HEK293 (cell line): ENCODE data around the gene MUC2.

Source experiments
- CTCF ChIA-PET: fragments of 350-600 bp; formaldehyde crosslinking; extraction: SDS; loops from one replicate; lab custom pipeline; 2021; ENCODE audit warnings: antibody characterized with exemption; lab: Yijun Ruan, JAX
- POLR2A ChIA-PET: fragments of 300-600 bp; formaldehyde crosslinking; extraction: SDS; loops from one replicate; lab custom pipeline; 2020; ENCODE audit warnings: antibody characterized with exemption, inconsistent platforms; lab: Yijun Ruan, JAX
- H3K27ac ChIP-seq: fragments of 200-500 bp; sonication (Bioruptor generic); 2 replicates; pipeline ENCODE4 v1.5.1; 2014; ENCODE audit warnings: low read depth, low read length, control low read depth, inconsistent platforms; ENCODE audit errors: extremely low read depth
- H3K36me3 ChIP-seq, 2 experiments: fragments of 200-500 bp in 1 of 2; sonication (Bioruptor generic) in 1 of 2; 1 replicate in 1 of 2; 2 replicates in 1 of 2; pipeline ENCODE4 v1.5.1; 2014 to 2017; ENCODE audit warnings: inconsistent platforms in 2 of 2, low read length in 2 of 2; ENCODE audit not compliant: control insufficient read depth in 2 of 2, insufficient read depth in 1 of 2
- H3K4me1 ChIP-seq: fragments of 200-500 bp; sonication (Bioruptor generic); 2 replicates; pipeline ENCODE4 v1.5.1; 2014; ENCODE audit warnings: mild to moderate bottlenecking, low read length, inconsistent platforms; ENCODE audit not compliant: control insufficient read depth, insufficient read depth
- H3K4me3 ChIP-seq: 2 replicates; pipeline ENCODE4 v1.5.1; 2011; ENCODE audit warnings: low read depth, mild to moderate bottlenecking, control low read depth, low read length, moderate library complexity
- H3K9me3 ChIP-seq: fragments of 200-500 bp; sonication (Bioruptor generic); 2 replicates; pipeline ENCODE4 v1.5.1; 2014; ENCODE audit warnings: low read depth, low read length, inconsistent platforms; ENCODE audit not compliant: control insufficient read depth, insufficient read depth
- GFI1B ChIP-seq: fragments of 450-650 bp; formaldehyde crosslinking; IDR thresholded peaks from 2 replicates; pipeline ENCODE4 v1.5.1; 2016; ENCODE audit warnings: missing biosample characterization, missing genetic modification characterization
- MZF1 ChIP-seq: fragments of 450-650 bp; formaldehyde crosslinking; IDR thresholded peaks from 2 replicates; pipeline ENCODE4 v1.5.1; 2017; ENCODE audit warnings: missing biosample characterization, missing genetic modification characterization, borderline replicate concordance
- ZBTB44 ChIP-seq: fragments of 450-650 bp; IDR thresholded peaks from 2 replicates; pipeline ENCODE4 v1.5.1; 2018; ENCODE audit warnings: missing biosample characterization, mild to moderate bottlenecking, missing genetic modification characterization
- ZBTB48 ChIP-seq: fragments of 450-650 bp; formaldehyde crosslinking; IDR thresholded peaks from 2 replicates; pipeline ENCODE4 v1.5.1; 2016; ENCODE audit warnings: missing biosample characterization, missing genetic modification characterization
- ZEB2 ChIP-seq: fragments of 450-650 bp; formaldehyde crosslinking; IDR thresholded peaks from 2 replicates; pipeline ENCODE4 v1.5.1; 2016; ENCODE audit warnings: missing biosample characterization, missing genetic modification characterization
- ZIC2 ChIP-seq: fragments of 450-650 bp; formaldehyde crosslinking; IDR thresholded peaks from 2 replicates; pipeline ENCODE4 v1.5.1; 2016; ENCODE audit warnings: missing biosample characterization, missing genetic modification characterization
- ZNF138 ChIP-seq: fragments of 450-650 bp; formaldehyde crosslinking; IDR thresholded peaks from 2 replicates; pipeline ENCODE4 v1.5.1; 2016; ENCODE audit warnings: missing biosample characterization, missing genetic modification characterization, borderline replicate concordance
- ZNF175 ChIP-seq: fragments of 450-650 bp; formaldehyde crosslinking; IDR thresholded peaks from 2 replicates; pipeline ENCODE4 v1.5.1; 2016; ENCODE audit warnings: missing biosample characterization, missing genetic modification characterization
- ZNF335 ChIP-seq: fragments of 450-650 bp; formaldehyde crosslinking; conservative IDR thresholded peaks from 2 replicates; pipeline ENCODE4 v1.5.1; 2016; ENCODE audit warnings: missing biosample characterization, missing genetic modification characterization
- ZNF654 ChIP-seq: fragments of 450-650 bp; formaldehyde crosslinking; IDR thresholded peaks from 2 replicates; pipeline ENCODE4 v1.5.1; 2016; ENCODE audit warnings: low read depth, missing biosample characterization, missing genetic modification characterization
- ZNF76 ChIP-seq: fragments of 450-650 bp; formaldehyde crosslinking; IDR thresholded peaks from 2 replicates; pipeline ENCODE4; 2016; ENCODE audit warnings: low read depth, missing biosample characterization, missing genetic modification characterization, borderline replicate concordance
- ZNF785 ChIP-seq: fragments of 450-650 bp; formaldehyde crosslinking; IDR thresholded peaks from 2 replicates; pipeline ENCODE4 v1.5.1; 2016; ENCODE audit warnings: missing biosample characterization, missing genetic modification characterization
- TF ChIP-seq, protein P1 (sequence below): fragments of 450-650 bp; formaldehyde crosslinking; IDR thresholded peaks from 2 replicates; pipeline ENCODE4 v1.5.1; 2016; ENCODE audit warnings: missing biosample characterization, missing genetic modification characterization
- TF ChIP-seq, protein P2 (sequence below): fragments of 450-650 bp; formaldehyde crosslinking; IDR thresholded peaks from 2 replicates; pipeline ENCODE4 v1.5.1; 2016; ENCODE audit warnings: missing biosample characterization, missing genetic modification characterization
- TF ChIP-seq, protein P3 (sequence below): fragments of 450-650 bp; formaldehyde crosslinking; IDR thresholded peaks from 2 replicates; pipeline ENCODE4 v1.5.1; 2017; ENCODE audit warnings: missing biosample characterization, missing genetic modification characterization
- TF ChIP-seq, protein P4 (sequence below): fragments of 450-650 bp; formaldehyde crosslinking; IDR thresholded peaks from 2 replicates; pipeline ENCODE4 v1.5.1; 2016; ENCODE audit warnings: missing biosample characterization, missing genetic modification characterization

Gene MUC2

GRCh38 chr11:1078191-1078601 is 3.5 kb downstream of the MUC2 start:
- Histone ChIP-seq H3K4me1 (no peaks in the 10 kb centered on the region), H3K9me3 (no peaks in the 10 kb centered on the region), H3K36me3 (no peaks in the 10 kb centered on the region), H3K27ac (no peak overlapping the region), H3K4me3 (no peak overlapping the region)
- POLR2A ChIA-PET = no interaction called here
- CTCF ChIA-PET = no interaction called here
- TF ChIP-seq ZNF76 (tag by site-specific recombination) (no peak), ZNF175 (tag by site-specific recombination) (no peak)
- TF ChIP-seq, protein P1, sequence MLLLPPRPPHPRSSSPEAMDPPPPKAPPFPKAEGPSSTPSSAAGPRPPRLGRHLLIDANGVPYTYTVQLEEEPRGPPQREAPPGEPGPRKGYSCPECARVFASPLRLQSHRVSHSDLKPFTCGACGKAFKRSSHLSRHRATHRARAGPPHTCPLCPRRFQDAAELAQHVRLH = no peak
- TF ChIP-seq, protein P2, sequence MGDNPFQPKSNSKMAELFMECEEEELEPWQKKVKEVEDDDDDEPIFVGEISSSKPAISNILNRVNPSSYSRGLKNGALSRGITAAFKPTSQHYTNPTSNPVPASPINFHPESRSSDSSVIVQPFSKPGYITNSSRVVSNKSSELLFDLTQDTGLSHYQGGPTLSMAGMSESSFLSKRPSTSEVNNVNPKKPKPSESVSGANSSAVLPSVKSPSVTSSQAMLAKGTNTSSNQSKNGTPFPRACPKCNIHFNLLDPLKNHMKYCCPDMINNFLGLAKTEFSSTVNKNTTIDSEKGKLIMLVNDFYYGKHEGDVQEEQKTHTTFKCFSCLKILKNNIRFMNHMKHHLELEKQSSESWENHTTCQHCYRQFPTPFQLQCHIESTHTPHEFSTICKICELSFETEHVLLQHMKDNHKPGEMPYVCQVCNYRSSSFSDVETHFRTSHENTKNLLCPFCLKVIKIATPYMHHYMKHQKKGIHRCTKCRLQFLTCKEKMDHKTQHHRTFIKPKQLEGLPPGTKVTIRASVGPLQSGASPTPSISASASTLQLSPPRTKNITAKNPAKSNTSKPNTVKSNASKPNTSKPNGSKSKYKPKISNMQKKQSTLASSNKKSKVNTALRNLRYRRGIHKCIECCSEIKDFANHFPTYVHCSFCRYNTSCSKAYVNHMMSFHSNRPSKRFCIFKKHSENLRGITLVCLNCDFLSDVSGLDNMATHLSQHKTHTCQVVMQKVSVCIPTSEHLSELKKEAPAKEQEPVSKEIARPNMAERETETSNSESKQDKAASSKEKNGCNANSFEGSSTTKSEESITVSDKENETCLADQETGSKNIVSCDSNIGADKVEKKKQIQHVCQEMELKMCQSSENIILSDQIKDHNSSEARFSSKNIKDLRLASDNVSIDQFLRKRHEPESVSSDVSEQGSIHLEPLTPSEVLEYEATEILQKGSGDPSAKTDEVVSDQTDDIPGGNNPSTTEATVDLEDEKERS (tag by site-specific recombination) = no peak

GRCh38 chr11:1081601-1082311 is 7.1 kb downstream of the MUC2 start:
- no peaks in the 10 kb centered on the region for H3K4me1 ChIP-seq
- no peak overlapping the region for H3K4me3 ChIP-seq
- CTCF ChIA-PET = no interaction called here
- no peak overlapping the region for H3K27ac ChIP-seq
- POLR2A ChIA-PET = no interaction called here
- H3K36me3 ChIP-seq = no peaks in the 10 kb centered on the region
- TF ChIP-seq ZNF335 (tag by site-specific recombination) (peak; percentile 40), ZNF785 (tag by site-specific recombination) (no peak), GFI1B (no peak), ZIC2 (tag by site-specific recombination) (peak; percentile 58; the same call in 1 of the 2 replicates), ZBTB44 (tag by site-specific recombination) (no peak), ZEB2 (no peak), ZNF138 (tag by site-specific recombination) (no peak), ZNF654 (no peak), MZF1 (no peak), ZBTB48 (no peak)
- TF ChIP-seq, protein P3, sequence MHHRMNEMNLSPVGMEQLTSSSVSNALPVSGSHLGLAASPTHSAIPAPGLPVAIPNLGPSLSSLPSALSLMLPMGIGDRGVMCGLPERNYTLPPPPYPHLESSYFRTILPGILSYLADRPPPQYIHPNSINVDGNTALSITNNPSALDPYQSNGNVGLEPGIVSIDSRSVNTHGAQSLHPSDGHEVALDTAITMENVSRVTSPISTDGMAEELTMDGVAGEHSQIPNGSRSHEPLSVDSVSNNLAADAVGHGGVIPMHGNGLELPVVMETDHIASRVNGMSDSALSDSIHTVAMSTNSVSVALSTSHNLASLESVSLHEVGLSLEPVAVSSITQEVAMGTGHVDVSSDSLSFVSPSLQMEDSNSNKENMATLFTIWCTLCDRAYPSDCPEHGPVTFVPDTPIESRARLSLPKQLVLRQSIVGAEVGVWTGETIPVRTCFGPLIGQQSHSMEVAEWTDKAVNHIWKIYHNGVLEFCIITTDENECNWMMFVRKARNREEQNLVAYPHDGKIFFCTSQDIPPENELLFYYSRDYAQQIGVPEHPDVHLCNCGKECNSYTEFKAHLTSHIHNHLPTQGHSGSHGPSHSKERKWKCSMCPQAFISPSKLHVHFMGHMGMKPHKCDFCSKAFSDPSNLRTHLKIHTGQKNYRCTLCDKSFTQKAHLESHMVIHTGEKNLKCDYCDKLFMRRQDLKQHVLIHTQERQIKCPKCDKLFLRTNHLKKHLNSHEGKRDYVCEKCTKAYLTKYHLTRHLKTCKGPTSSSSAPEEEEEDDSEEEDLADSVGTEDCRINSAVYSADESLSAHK (tag by site-specific recombination) = no peak
- TF ChIP-seq, protein P4, sequence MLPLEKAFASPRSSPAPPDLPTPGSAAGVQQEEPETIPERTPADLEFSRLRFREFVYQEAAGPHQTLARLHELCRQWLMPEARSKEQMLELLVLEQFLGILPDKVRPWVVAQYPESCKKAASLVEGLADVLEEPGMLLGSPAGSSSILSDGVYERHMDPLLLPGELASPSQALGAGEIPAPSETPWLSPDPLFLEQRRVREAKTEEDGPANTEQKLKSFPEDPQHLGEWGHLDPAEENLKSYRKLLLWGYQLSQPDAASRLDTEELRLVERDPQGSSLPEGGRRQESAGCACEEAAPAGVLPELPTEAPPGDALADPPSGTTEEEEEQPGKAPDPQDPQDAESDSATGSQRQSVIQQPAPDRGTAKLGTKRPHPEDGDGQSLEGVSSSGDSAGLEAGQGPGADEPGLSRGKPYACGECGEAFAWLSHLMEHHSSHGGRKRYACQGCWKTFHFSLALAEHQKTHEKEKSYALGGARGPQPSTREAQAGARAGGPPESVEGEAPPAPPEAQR (tag by site-specific recombination) = no peak
- no peaks in the 10 kb centered on the region for H3K9me3 ChIP-seq
